OCI-LY3 (cell line): Measurements from ENCODE around the gene WAC.

Experiments
- CTCF ChIP-seq: fragments of 200-600, 300-600 bp; sonication (generic); IDR thresholded peaks from 2 replicates; pipeline ENCODE4 v1.5.1; 2014; ENCODE audit warnings: antibody characterized with exemption, low read length, low read depth
- EZH2phosphoT487 ChIP-seq: fragments of 200-600 bp; shearing (Covaris generic); IDR thresholded peaks from 2 replicates; pipeline ENCODE4 v1.6.1; 2018; ENCODE audit warnings: antibody characterized with exemption, mixed run types, low read depth

- TF ChIP-seq CTCF (no peak), EZH2phosphoT487 (no peak)
These were observed 26.1 kb downstream of the WAC start for GRCh38 chr10:28558923-28559508.
